ENCODE results near the gene TMEM44.

DNA sequence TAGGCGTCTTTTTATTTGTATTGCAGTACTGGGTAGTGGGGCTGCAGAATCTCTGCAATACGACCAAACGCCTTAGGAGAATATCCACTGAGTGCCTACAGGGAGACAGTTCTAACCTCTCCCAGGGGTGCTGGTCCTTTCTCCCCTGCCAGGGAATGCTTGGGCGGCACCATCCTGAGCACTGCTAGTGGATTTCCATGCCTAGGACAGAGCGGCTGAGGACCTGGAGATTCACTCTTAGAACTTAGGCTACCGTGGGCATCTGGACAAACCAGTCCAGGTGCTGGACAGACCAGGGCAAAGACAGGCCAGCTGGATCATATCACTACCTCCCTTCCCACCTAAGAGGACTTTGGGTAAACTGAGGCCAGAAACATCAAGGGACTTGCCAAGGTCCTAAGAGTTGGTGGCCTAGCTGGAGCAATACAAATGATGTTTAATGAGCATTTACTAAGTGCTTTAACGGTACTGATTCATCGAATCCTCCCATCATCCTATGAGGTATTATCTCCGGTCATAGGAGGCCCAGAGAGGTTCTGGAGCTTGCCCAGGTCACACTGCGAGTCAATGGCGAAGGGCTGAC lies 902 bp downstream of the TMEM44 start:
- TF ChIP-seq, protein P1, sequence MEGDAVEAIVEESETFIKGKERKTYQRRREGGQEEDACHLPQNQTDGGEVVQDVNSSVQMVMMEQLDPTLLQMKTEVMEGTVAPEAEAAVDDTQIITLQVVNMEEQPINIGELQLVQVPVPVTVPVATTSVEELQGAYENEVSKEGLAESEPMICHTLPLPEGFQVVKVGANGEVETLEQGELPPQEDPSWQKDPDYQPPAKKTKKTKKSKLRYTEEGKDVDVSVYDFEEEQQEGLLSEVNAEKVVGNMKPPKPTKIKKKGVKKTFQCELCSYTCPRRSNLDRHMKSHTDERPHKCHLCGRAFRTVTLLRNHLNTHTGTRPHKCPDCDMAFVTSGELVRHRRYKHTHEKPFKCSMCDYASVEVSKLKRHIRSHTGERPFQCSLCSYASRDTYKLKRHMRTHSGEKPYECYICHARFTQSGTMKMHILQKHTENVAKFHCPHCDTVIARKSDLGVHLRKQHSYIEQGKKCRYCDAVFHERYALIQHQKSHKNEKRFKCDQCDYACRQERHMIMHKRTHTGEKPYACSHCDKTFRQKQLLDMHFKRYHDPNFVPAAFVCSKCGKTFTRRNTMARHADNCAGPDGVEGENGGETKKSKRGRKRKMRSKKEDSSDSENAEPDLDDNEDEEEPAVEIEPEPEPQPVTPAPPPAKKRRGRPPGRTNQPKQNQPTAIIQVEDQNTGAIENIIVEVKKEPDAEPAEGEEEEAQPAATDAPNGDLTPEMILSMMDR (conservative IDR thresholded peaks at IDR 0.05 in 1 of 2, IDR thresholded peaks at IDR 0.05 in 1 of 2; ENCODE audit: extremely low read depth in 1 of 2, insufficient read depth in 1 of 2, low read depth in 1 of 2, low read length in 2 of 2), result no peak
- TF ChIP-seq EZH2 (IDR thresholded peaks at IDR 0.05; ENCODE audit: borderline replicate concordance, low read length), result no peak
